Measurements from ENCODE around the gene CCBE1. TPM values are rescaled to one million over a fixed set of nuclear protein-coding genes. Genes with fewer than 3 reads are reported as not detected.
A peak's percentile ranks its signal among the peaks of the same experiment; 100 is the strongest.
"Not testable (repeated sequence)": the region's sequence is repeated elsewhere in the genome, so short reads cannot be mapped to it uniquely, and the experiment has no call there.

The CCBE1 gene
- polyA plus RNA-seq, 2 of the 4 experiments (the other 2 are of a cell fraction), result 3.0 to 9.9 TPM

- TF ChIP-seq KDM1A (IDR thresholded peaks at IDR 0.05; ENCODE audit: low read depth), result no peak
- no peak for TF ChIP-seq POLR2AphosphoS2 (conservative IDR thresholded peaks at IDR 0.05; ENCODE audit: low read length)
- TF ChIP-seq CTCF (IDR thresholded peaks at IDR 0.05), result no peak
- no peak for TF ChIP-seq ESRRA (IDR thresholded peaks at IDR 0.05; ENCODE audit: borderline replicate concordance, low read length)
- no peak for TF ChIP-seq EP300 (IDR thresholded peaks at IDR 0.05)
- no peak for TF ChIP-seq USF2 (IDR thresholded peaks at IDR 0.05)
- no peak for TF ChIP-seq PBX3 (IDR thresholded peaks at IDR 0.05)
- no peak for TF ChIP-seq RNF2 (IDR thresholded peaks at IDR 0.05; ENCODE audit: borderline replicate concordance, low read depth)
These were observed 180.7 kb downstream of the CCBE1 start (continued) for GRCh38 chr18:59516356-59517155.

- CTCF ChIA-PET, result interaction anchor here (1.1 kb wide), 1 partner anchor 308 kb away, joined by 3 read pairs; no protein-coding TSS in a partner anchor
- H3K9me3 ChIP-seq; POLR2A ChIA-PET; H3K4me3 ChIP-seq; FAIRE-seq; H3K27ac ChIP-seq; ATAC-seq; DNase-seq (ENCODE audit: low read depth in 1 of 2, low spot score in 1 of 2): not testable (repeated sequence)
- H3K4me1 ChIP-seq, result peaks cover 14% of the 10 kb centered on the region; the same call in 2 of the 3 replicates
- WGBS (ENCODE audit: missing lambda C conversion rate), result 62% methylated on average over 6 of the region's 6 CpGs
- peak overlapping the region; percentile 40; the same call in 2 of the 3 replicates for H3K4me2 ChIP-seq
These were observed 181.3 kb downstream of the CCBE1 start for GRCh38 chr18:59515956-59516355.

GRCh38 chr18:59515147-59515546 lies 182.1 kb downstream of the CCBE1 start:
- ChIA-PET CTCF (interaction anchor here (1.1 kb wide), 1 partner anchor 308 kb away, joined by 3 read pairs; no protein-coding TSS in a partner anchor), POLR2A (no interaction called here)
- DNase-seq (ENCODE audit: low read depth in 1 of 2, low spot score in 1 of 2) (no peak), ATAC-seq (no peak), FAIRE-seq (no peak)
- no peak for TF ChIP-seq HDAC2 (IDR thresholded peaks at IDR 0.05)
- TF ChIP-seq BCL3 (IDR thresholded peaks at IDR 0.05), result no peak
- no peak for TF ChIP-seq EP300 (IDR thresholded peaks at IDR 0.05)
- no peak for TF ChIP-seq RARB (CRISPR knock-in tag; IDR thresholded peaks at IDR 0.05)
- no peak for TF ChIP-seq HOXB13 (CRISPR knock-in tag; IDR thresholded peaks at IDR 0.05; ENCODE audit: low read depth)
- no peak for TF ChIP-seq BHLHE40 (IDR thresholded peaks at IDR 0.05; ENCODE audit: low read depth, low read length)
- TF ChIP-seq TFCP2L1 (CRISPR knock-in tag; IDR thresholded peaks at IDR 0.05), result no peak
- no peak for TF ChIP-seq NFE2L2 (conservative IDR thresholded peaks at IDR 0.05; ENCODE audit: low read length)
- TF ChIP-seq EHMT2 (IDR thresholded peaks at IDR 0.05; ENCODE audit: low read depth), result no peak
- no peak for TF ChIP-seq MYC (IDR thresholded peaks at IDR 0.05; ENCODE audit: borderline replicate concordance, low read length)
- TF ChIP-seq HEYL (CRISPR knock-in tag; IDR thresholded peaks at IDR 0.05), result no peak
- no peak for TF ChIP-seq ZSCAN20 (CRISPR knock-in tag; IDR thresholded peaks at IDR 0.05)
- TF ChIP-seq POLR2AphosphoS2 (conservative IDR thresholded peaks at IDR 0.05; ENCODE audit: low read length), result no peak
- Histone ChIP-seq H3K27ac (no peak overlapping the region), H3K4me3 (no peak overlapping the region), H3K4me1 (peaks cover 14% of the 10 kb centered on the region; the same call in 2 of the 3 replicates), H3K4me2 (no peak overlapping the region), H3K9me3 (no peaks in the 10 kb centered on the region)
- WGBS (ENCODE audit: missing lambda C conversion rate), result 64% methylated on average over 5 of the region's 5 CpGs
